HepG2 (cell line): Measurements from ENCODE around the gene CYP21A2. TPM values are rescaled to one million over a fixed set of nuclear protein-coding genes. Genes with fewer than 3 reads are reported as not detected.

ENCODE experiments used
- DNMT1 ChIP-seq: sonication (generic); formaldehyde crosslinking; IDR thresholded peaks from 2 replicates; pipeline ENCODE4 v1.5.1; 2020; ENCODE audit warnings: mild to moderate bottlenecking, missing genetic modification reagents
- E2F5 ChIP-seq: sonication (generic); formaldehyde crosslinking; conservative IDR thresholded peaks from 2 replicates; pipeline ENCODE4 v1.4.0; 2020; ENCODE audit warnings: missing genetic modification reagents
- FOSL1 ChIP-seq: sonication (generic); formaldehyde crosslinking; IDR thresholded peaks from 2 replicates; pipeline ENCODE4 v1.9.0; 2021; ENCODE audit warnings: missing genetic modification reagents, borderline replicate concordance
- GTF2F1 ChIP-seq: fragments of 150-350 bp; IDR thresholded peaks from 2 replicates; pipeline ENCODE4 v1.6.1; 2014; ENCODE audit warnings: low read length
- HHEX ChIP-seq: IDR thresholded peaks from 2 replicates; pipeline ENCODE4 v1.6.1; 2016; ENCODE audit warnings: control low read depth
- MTF2 ChIP-seq: sonication (generic); formaldehyde crosslinking; IDR thresholded peaks from 2 replicates; pipeline ENCODE4 v1.5.0; 2020; ENCODE audit warnings: missing genetic modification reagents, borderline replicate concordance
- PHB2 ChIP-seq: fragments of 450-650 bp; IDR thresholded peaks from 2 replicates; pipeline ENCODE4 v1.6.1; 2018; ENCODE audit not compliant: partially characterized antibody
- SMYD3 ChIP-seq: sonication (generic); formaldehyde crosslinking; IDR thresholded peaks from 2 replicates; pipeline ENCODE4 v1.8.1; 2023; ENCODE audit warnings: mild to moderate bottlenecking, missing genetic modification reagents
- ZNF318 ChIP-seq: sonication (generic); formaldehyde crosslinking; IDR thresholded peaks from 2 replicates; pipeline ENCODE4 v1.4.0; 2020; ENCODE audit warnings: mild to moderate bottlenecking, missing genetic modification reagents
- polyA plus RNA-seq, 8 experiments: library from polyadenylated mRNA; depleted of rRNA in 3 of 8; stranded (reverse) in 7 of 8; unstranded in 1 of 8; fragments of >200 nt; fragmentation: Illumina TruSeq in 4 of 8; extraction: Trizol in 4 of 8; gene quantifications; 2 replicates each; pipeline versions ENCODE4 v1.2.1 to v1.2.3, GENCODE V29; 2011 to 2016; ENCODE audit warnings: low read depth in 4 of 8, missing spikeins in 1 of 8, mixed read lengths in 1 of 8; ENCODE audit not compliant: insufficient read depth in 1 of 8
- total RNA-seq, 5 experiments: library from RNA; depleted of rRNA; stranded (reverse); fragments of >200 nt; fragmentation: Illumina TruSeq; extraction: Trizol; gene quantifications; 2 replicates each; pipeline ENCODE4 v1.2.3, GENCODE V29; 2016; ENCODE audit warnings: low read depth in 1 of 5
- TF ChIP-seq, protein P1 (sequence below): fragments of 450-650 bp; IDR thresholded peaks from 2 replicates; pipeline ENCODE4 v1.6.1; 2016

CYP21A2 gene
- total and polyA plus RNA-seq, 2 of the 13 experiments (the other 11 are each of a cell fraction or from before 2014, with no cell fraction given), result 1.5 to 6.3 TPM

GRCh38 chr6:32083812-32084768, 45.9 kb downstream of the CYP21A2 start (continued):
- no peak for TF ChIP-seq E2F5 (CRISPR knock-in tag)
- TF ChIP-seq PHB2, result no peak
- no peak for TF ChIP-seq SMYD3 (CRISPR knock-in tag)
- no peak for TF ChIP-seq FOSL1 (CRISPR knock-in tag)
- TF ChIP-seq DNMT1 (CRISPR knock-in tag), result no peak
- no peak for TF ChIP-seq HHEX (CRISPR knock-in tag)
- TF ChIP-seq GTF2F1, result no peak
- TF ChIP-seq ZNF318 (CRISPR knock-in tag), result no peak
- TF ChIP-seq MTF2 (CRISPR knock-in tag), result no peak
- TF ChIP-seq, protein P1, sequence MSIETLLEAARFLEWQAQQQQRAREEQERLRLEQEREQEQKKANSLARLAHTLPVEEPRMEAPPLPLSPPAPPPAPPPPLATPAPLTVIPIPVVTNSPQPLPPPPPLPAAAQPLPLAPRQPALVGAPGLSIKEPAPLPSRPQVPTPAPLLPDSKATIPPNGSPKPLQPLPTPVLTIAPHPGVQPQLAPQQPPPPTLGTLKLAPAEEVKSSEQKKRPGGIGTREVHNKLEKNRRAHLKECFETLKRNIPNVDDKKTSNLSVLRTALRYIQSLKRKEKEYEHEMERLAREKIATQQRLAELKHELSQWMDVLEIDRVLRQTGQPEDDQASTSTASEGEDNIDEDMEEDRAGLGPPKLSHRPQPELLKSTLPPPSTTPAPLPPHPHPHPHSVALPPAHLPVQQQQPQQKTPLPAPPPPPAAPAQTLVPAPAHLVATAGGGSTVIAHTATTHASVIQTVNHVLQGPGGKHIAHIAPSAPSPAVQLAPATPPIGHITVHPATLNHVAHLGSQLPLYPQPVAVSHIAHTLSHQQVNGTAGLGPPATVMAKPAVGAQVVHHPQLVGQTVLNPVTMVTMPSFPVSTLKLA, result no peak
